ENCODE measurements around the gene SAP25.
"Not testable (repeated sequence)": the region's sequence is repeated elsewhere in the genome, so short reads cannot be mapped to it uniquely, and the experiment has no call there.

The SAP25 gene

GRCh38 chr7:100556541-100556940, 17.2 kb downstream of the SAP25 start:
- no peak for DNase-seq

DNA sequence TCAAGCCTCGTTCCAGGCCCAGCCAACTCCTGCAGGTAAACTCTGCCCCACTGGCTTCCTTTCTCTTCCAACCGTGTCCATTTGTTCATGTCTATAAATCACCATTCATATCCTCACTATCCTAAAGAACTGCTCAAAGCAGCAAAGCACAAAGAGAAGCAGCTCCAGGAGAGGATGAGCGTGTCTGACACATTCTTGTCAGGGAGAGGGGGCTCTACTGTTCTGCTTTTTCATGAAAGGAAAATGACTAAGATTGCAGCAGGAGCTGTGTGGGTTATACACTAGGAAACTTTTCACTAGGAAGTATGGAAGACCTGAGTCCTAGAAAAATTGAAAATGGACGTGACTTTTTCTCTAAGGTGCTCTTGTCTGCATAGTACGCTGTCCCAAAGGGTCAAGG, 18.0 kb downstream of the SAP25 start:
- no peak for DNase-seq

- no peak for DNase-seq
Observed at GRCh38 chr7:100553032-100553431, 20.7 kb downstream of the SAP25 start.

DNA sequence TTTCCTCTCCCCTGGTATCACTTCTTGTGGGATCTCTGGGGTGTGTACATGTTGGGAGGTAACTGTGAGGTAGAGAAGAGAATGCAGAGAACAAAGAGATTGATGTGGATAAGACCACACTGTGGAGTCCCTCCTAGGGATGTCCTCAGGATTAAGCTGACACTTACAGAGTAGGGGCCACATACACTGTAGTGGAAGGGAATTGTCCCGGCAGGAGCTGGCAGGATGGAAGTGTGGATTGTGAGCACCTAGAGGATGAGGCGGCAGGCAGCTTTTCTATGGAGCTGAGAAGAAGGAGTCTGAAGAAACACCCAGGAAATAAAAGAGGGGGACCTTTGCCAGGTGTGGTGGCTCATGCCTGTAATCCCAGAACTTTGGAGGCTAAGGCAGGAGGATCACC, 21.2 kb downstream of the SAP25 start:
- no peak for DNase-seq

GRCh38 chr7:100548446-100548845, 25.3 kb downstream of the SAP25 start:
- not testable (repeated sequence) for DNase-seq

- DNase-seq = no peak
Observed at GRCh38 chr7:100547872-100548271, 25.8 kb downstream of the SAP25 start.

DNA sequence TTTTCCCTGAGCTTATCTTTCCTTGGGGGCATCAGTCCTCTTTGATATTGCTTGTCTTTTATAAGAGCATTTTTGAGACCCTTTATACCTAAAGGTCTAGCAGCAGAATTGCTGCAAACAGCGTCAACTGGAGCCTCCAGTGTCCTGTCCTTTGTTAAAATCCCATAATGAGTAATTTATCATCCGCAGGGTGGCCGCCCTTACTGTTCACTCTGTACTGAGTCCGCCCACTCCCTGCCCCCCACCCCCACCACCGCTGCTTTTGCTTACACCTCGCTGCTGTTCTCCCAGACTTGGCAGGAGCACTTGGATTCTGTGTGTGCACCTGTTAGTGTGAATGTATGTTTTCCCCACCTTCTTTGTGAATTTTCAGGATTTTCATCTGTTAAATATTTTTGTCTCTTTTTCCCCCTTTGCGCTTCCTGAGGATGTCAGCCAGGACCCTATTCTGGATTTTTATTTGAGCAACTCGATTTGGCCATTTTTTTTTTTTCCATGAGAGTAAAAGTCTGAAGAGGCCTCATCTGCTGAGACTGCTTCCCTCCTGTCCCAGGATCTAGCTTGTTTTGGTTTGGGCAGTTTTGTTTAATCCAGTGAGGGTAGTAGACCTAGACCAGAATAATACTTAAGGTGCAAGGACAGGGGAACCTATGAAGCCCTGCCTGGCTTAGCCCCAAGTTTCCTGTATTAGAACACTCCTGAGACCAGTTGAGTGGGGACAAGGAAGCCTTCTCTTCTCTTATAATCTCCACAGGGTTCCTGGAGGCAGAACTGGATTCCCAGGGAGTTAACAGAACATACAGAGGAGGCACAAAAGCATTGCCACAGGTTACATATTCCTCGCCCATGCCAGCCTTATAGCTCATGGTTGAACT, 26.5 kb downstream of the SAP25 start:
- no peak for DNase-seq

- no peak for DNase-seq
Observed at GRCh38 chr7:100546129-100546925, 27.4 kb downstream of the SAP25 start.

DNA sequence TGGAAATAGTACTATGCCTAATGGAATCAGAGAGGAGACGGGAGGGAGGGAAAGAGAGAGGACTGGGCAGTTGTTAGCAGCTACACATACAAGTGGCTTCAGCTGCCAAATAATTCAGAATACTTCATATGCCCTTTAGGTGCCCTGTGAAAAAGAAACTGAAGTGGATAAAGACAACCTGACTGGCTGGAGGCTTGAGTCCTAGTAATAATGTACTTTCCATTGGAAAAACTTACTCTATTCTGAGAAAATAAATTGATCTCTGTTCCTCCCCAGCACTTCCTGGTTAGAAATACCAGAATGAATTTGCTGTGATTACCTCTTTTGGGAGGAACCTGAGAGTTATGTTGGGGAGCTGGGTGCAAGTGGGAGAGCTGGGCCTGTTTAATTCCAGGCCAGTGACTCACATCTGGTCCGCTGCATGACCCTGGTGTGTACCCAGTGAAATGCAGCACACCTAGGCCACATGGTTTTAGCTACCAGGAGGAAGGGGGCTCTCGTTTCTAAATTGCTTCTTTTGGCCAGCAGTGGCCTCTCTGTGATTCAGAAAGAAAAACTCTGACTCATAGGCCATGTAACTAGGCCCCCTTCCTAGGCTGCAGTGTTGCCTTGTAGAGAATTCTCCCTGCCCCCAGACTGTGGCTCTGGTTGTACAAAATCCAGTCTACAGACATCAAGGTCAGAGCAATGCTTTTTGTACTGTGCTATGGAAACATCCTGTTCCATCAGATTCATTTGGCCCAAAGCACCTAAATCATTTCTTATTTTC, 28.2 kb downstream of the SAP25 start:
- DNase-seq = no peak

GRCh38 chr7:100544967-100545359, 28.7 kb downstream of the SAP25 start:
- DNase-seq = no peak

- no peak for DNase-seq
Observed at GRCh38 chr7:100544386-100544785, 29.3 kb downstream of the SAP25 start.

- DNase-seq = no peak
Observed at GRCh38 chr7:100543586-100543985, 30.1 kb downstream of the SAP25 start.

GRCh38 chr7:100541309-100541708, 32.4 kb downstream of the SAP25 start:
- DNase-seq = not testable (repeated sequence)

DNA sequence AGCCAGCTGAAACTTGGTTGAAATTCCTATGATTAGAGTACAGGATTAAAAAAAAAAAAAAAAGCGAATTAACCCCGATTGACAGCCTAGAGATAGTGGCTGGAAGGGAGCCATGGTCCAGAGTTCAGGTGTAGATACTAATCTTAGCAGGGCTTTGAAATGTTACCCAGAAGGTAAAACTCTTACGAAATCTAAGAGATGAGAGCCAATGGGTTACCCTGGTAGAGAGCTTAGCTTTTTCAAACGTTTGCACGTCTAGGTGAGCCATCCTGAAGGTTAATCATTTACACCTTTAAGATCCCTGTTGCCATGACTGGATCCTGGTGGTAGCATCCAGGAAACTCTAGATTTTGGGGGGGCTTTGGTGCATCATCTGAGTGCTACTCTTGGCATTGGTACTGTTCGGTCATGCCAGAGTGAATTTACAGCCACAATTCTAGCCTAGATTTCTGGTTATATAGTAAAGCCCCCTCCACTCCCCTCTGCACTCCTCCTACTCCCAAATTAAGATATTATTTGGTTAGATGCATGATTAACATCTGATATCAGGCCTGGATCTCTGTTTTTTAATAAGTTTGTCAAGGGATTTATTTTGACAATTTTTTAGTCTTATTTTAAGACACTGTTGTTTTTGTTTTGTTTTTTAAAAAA, 33.5 kb downstream of the SAP25 start:
- no peak for DNase-seq

- DNase-seq = no peak
Observed at GRCh38 chr7:100539436-100540006, 34.2 kb downstream of the SAP25 start.

DNA sequence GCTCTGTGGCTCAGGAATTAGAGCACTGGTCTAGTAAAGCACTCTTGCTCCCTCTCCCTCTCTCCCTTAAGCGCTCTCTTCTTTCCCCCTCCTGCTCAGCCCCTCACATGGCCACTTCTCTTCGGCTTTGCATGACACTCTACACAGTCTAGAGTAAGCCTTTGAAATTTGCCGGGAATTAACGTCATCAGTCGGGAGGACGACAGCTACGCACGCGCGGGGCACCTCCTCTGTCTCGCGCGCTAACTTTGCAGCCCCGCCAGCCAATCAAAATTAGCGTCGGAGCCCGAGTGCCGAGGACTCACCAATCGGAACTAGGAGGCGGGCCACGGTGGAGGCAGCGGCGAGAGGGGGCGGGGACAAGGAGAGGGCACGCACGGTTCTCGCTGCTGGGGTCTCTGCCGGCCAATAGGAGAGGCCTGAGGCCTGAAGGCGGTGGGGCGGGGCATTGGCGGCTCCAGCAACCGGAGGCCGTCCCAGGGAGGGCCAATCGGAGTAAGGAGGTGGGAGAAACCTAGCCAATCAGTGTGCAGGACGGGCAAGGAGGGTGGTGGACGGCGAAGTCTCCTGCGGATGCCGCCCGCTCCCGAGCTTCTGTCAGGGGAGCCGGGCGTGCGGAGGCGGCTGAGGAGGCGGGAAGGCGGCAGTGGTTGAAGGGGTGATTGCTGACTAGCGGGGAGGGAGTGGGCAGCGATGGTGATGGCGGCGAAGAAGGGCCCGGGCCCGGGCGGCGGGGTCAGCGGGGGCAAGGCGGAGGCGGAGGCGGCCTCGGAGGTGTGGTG, 34.9 kb downstream of the SAP25 start, which contains the start of gene AGFG2:
AGFG2 (plus strand) TSS at position 550 of the 782 bp plus-strand sequence; CDS start at position 694, 144 bp downstream.
- peak; percentile 88 for DNase-seq

- DNase-seq = no peak
Observed at GRCh38 chr7:100538348-100538653, 35.4 kb downstream of the SAP25 start.

DNA sequence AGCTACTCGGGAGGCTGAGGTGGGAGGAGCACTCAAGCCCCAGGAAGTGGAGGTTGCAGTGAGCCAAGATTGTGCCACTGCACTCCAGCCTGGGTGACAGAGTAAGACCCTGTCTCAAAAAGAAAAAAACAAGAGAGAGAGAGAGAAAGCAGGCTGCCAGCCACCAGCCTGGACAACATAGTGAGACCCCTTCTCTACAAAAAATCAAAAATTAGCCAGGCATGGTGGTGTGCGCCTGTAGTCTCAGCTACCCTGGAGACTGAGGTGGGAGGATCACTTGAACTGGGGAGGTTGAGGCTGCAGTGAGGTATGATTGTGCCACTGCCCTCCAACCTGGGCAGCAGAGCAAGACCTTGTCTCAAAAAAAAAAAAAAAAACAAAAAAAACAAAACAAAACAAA, 37.0 kb downstream of the SAP25 start:
- not testable (repeated sequence) for DNase-seq

DNA sequence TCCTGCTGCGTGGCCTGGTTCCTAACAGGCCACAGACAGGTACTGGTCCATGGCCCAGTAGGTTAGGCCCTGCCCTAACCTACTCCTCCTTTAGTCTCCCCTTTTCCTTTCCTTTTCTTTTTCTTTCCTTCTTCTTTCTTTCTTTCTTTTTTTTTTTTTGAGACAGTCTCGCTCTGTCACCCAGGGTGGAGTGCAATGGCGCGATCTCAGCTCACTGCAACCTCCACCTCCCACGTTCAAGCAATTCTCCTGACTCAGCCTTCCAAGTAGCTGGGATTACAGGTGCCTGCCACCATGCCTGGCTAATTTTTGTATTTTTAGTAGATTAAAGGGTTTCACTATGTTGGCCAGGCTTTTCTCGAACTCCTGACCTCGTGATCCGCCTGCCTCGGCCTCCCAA, 37.7 kb downstream of the SAP25 start:
- DNase-seq = not testable (repeated sequence)

DNA sequence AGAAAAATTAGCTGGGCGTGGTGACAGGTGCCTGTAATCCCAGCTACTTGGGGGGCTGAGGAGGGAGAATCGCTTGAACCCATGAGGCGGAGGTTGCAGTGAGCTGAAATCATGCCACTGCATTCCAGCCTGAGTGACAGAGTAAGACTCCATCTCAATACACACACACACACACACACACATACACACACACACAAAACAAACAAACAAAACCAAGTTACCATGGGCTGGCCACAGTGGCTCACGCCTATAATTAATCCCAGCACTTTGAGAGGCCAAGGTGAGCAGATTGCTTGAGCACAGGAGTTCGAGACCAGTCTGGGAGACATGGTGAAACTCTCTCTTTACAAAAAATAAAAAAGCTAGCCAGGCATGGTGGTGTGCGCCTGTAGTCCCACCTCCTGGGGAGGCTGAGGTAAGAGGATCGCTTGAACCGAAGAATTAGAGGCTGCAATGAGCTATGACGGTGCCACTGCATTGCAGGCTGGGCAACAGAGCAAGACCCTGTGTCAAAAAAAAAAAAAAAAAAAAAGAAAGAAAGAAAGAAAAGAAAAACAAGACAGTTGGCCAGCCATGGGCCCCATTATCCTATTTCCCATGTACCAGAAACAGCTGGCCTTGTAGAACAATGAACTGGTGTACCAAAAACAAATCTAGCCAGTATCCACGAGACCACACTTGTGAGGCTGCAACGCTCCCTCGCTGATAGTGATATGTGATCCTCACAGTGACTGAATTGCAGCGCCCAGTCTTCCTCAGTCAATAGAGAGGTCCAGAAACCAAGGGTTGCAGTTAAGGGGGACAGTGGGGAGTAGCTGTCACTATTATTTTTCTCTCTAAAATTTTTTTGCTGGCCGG, 41.3 kb downstream of the SAP25 start:
- DNase-seq = no peak
